IMR-90 (cell line): ENCODE measurements around the gene TBX4. TPM values are rescaled to one million over a fixed set of nuclear protein-coding genes. Genes with fewer than 3 reads are reported as not detected.

ENCODE experiments used
- ATAC-seq: fragments of 200-7000 bp; cut with Tn5 transposase; 2 replicates; pipeline ENCODE4 v1.9.1; 2020; ENCODE audit warnings: low read depth, mild to moderate bottlenecking, moderate library complexity
- BruUV-seq: library from RNA; stranded (reverse); fragments of 400-500 nt; replicated peaks from 2 replicates; lab custom pipeline; 2021; lab: Mats Ljungman, UMichigan
- CTCF ChIA-PET: fragments of 300-600 bp; formaldehyde crosslinking; extraction: SDS; loops from one replicate; lab custom pipeline; 2021; ENCODE audit warnings: antibody characterized with exemption; lab: Yijun Ruan, JAX
- POLR2A ChIA-PET: fragments of 300-600 bp; sonication (Branson Sonifier 250); formaldehyde crosslinking; loops from one replicate; lab custom pipeline; 2022; ENCODE audit warnings: antibody characterized with exemption; ENCODE audit not compliant: unreplicated experiment; lab: Charles Lee
- DNase-seq: peaks from one replicate; pipeline ENCODE4 v3.0.0; 2013
- H2AFZ ChIP-seq: replicated peaks from 2 replicates; pipeline ENCODE3; 2013; ENCODE audit warnings: low read length, mild to moderate bottlenecking; ENCODE audit not compliant: poor library complexity
- H2AK5ac ChIP-seq: 2 replicates; pipeline ENCODE4 v1.6.1; 2013; ENCODE audit warnings: low read depth, low read length, inconsistent platforms
- H2AK9ac ChIP-seq: replicated peaks from 2 replicates; pipeline ENCODE3; 2013; ENCODE audit warnings: mild to moderate bottlenecking, low read depth, low read length, moderate library complexity; ENCODE audit not compliant: poor library complexity
- H2BK120ac ChIP-seq: 2 replicates; pipeline ENCODE4 v1.6.1; 2013; ENCODE audit warnings: low read depth, low read length, inconsistent platforms
- H2BK15ac ChIP-seq: 3 replicates; pipeline ENCODE4 v1.6.1; 2013; ENCODE audit warnings: low read depth, low read length, inconsistent platforms
- H2BK20ac ChIP-seq: 2 replicates; pipeline ENCODE4 v1.6.1; 2013; ENCODE audit warnings: low read depth, mild to moderate bottlenecking, inconsistent platforms, low read length, moderate library complexity
- H2BK5ac ChIP-seq: 2 replicates; pipeline ENCODE4 v1.6.1; 2013; ENCODE audit warnings: mild to moderate bottlenecking, low read depth, low read length, inconsistent platforms; ENCODE audit not compliant: poor library complexity, severe bottlenecking
- H3K14ac ChIP-seq: replicated peaks from 2 replicates; pipeline ENCODE4 v1.6.1; 2013; ENCODE audit warnings: low read depth, low read length, inconsistent platforms
- H3K18ac ChIP-seq: 2 replicates; pipeline ENCODE4 v1.6.1; 2013; ENCODE audit warnings: low read depth, low read length, control low read depth
- H3K23ac ChIP-seq: 2 replicates; pipeline ENCODE4 v1.6.1; 2013; ENCODE audit warnings: low read depth, low read length, inconsistent platforms
- H3K27ac ChIP-seq: 2 replicates; pipeline ENCODE4 v1.5.1; 2013; ENCODE audit warnings: mild to moderate bottlenecking, control low read depth, low read length; ENCODE audit not compliant: insufficient read depth
- H3K27me3 ChIP-seq: 2 replicates; pipeline ENCODE4 v1.6.1; 2013; ENCODE audit warnings: low read length; ENCODE audit not compliant: control insufficient read depth, insufficient read depth
- H3K36me3 ChIP-seq: 2 replicates; pipeline ENCODE4 v1.6.1; 2013; ENCODE audit warnings: low read length, mixed read lengths; ENCODE audit not compliant: control insufficient read depth, insufficient read depth
- H3K4ac ChIP-seq: 2 replicates; pipeline ENCODE4 v1.6.1; 2013; ENCODE audit warnings: low read depth, low read length, inconsistent platforms
- H3K4me1 ChIP-seq: 2 replicates; pipeline ENCODE4 v1.6.1; 2013; ENCODE audit warnings: low read length, mixed read lengths; ENCODE audit not compliant: control insufficient read depth, insufficient read depth
- H3K4me2 ChIP-seq: 2 replicates; pipeline ENCODE4 v1.6.1; 2013; ENCODE audit warnings: low read depth, mild to moderate bottlenecking, control low read depth, low read length, moderate library complexity
- H3K4me3 ChIP-seq: 2 replicates; pipeline ENCODE4 v1.5.1; 2013; ENCODE audit warnings: low read depth, mild to moderate bottlenecking, control low read depth, low read length, moderate library complexity; ENCODE audit not compliant: insufficient read depth
- H3K56ac ChIP-seq: 2 replicates; pipeline ENCODE4 v1.6.1; 2013; ENCODE audit warnings: low read length, inconsistent platforms; ENCODE audit not compliant: insufficient read depth; ENCODE audit errors: extremely low read depth
- H3K79me1 ChIP-seq, 2 experiments: 2 replicates each; pipeline ENCODE4 v1.6.1; 2013; ENCODE audit warnings: low read length in 2 of 2, inconsistent platforms in 1 of 2, low read depth in 1 of 2
- H3K9ac ChIP-seq: 2 replicates; pipeline ENCODE4 v1.6.1; 2013; ENCODE audit warnings: low read depth, low read length, control low read depth
- H3K9me1 ChIP-seq: 2 replicates; pipeline ENCODE4 v1.6.1; 2013; ENCODE audit warnings: low read length, inconsistent platforms; ENCODE audit not compliant: insufficient read depth
- H3K9me3 ChIP-seq: 2 replicates; pipeline ENCODE4 v1.6.1; 2013; ENCODE audit warnings: low read length; ENCODE audit not compliant: control insufficient read depth, insufficient read depth
- H4K20me1 ChIP-seq: 2 replicates; pipeline ENCODE4 v1.6.1; 2013; ENCODE audit warnings: low read length, inconsistent platforms; ENCODE audit not compliant: insufficient read depth
- H4K5ac ChIP-seq: 2 replicates; pipeline ENCODE4 v1.6.1; 2013; ENCODE audit warnings: mild to moderate bottlenecking, low read depth, low read length, control low read depth
- H4K8ac ChIP-seq, 2 experiments: 2 replicates each; pipeline ENCODE4 v1.6.1; 2013; ENCODE audit warnings: low read depth in 2 of 2, low read length in 2 of 2, control low read depth in 1 of 2, inconsistent platforms in 1 of 2
- H4K91ac ChIP-seq: 2 replicates; pipeline ENCODE4 v1.6.1; 2013; ENCODE audit warnings: low read depth, low read length, inconsistent platforms; ENCODE audit not compliant: insufficient read depth
- CEBPB ChIP-seq: IDR thresholded peaks from 2 replicates; pipeline ENCODE4 v1.6.1; 2012; ENCODE audit warnings: low read depth, low read length, improper control_type of control experiment
- ELK1 ChIP-seq: fragments of 150-350 bp; IDR thresholded peaks from 2 replicates; pipeline ENCODE4 v1.6.1; 2016; ENCODE audit warnings: low read depth, mild to moderate bottlenecking, low read length, moderate library complexity, borderline replicate concordance
- MXI1 ChIP-seq: IDR thresholded peaks from 2 replicates; pipeline ENCODE4 v1.6.1; 2012; ENCODE audit warnings: low read depth, mild to moderate bottlenecking, low read length, moderate library complexity, borderline replicate concordance
- POLR2A ChIP-seq: IDR thresholded peaks from 2 replicates; pipeline ENCODE4 v1.6.1; 2012; ENCODE audit warnings: mild to moderate bottlenecking, low read depth, low read length
- RCOR1 ChIP-seq: IDR thresholded peaks from 2 replicates; pipeline ENCODE4 v1.6.1; 2012; ENCODE audit warnings: mild to moderate bottlenecking, low read length, improper control_type of control experiment; ENCODE audit not compliant: insufficient replicate concordance
- RFX5 ChIP-seq: IDR thresholded peaks from 2 replicates; pipeline ENCODE4 v1.8.0; 2012; ENCODE audit warnings: low read depth, mild to moderate bottlenecking, low read length, moderate library complexity
- SMC3 ChIP-seq: fragments of 150-350 bp; IDR thresholded peaks from 2 replicates; pipeline ENCODE4 v1.6.1; 2016; ENCODE audit warnings: low read depth, mild to moderate bottlenecking, antibody characterized with exemption, low read length, moderate library complexity
- USF2 ChIP-seq: fragments of 150-350 bp; IDR thresholded peaks from 2 replicates; pipeline ENCODE4 v1.6.1; 2017; ENCODE audit warnings: mild to moderate bottlenecking, antibody characterized with exemption, low read length, low read depth
- WGBS, 2 experiments: methylation state at CpG; one replicate each; pipeline versions ENCODE4 v1.1.5 to v1.1.7; 2013; ENCODE audit warnings: missing lambda C conversion rate in 2 of 2; ENCODE audit not compliant: insufficient read length in 1 of 2; ENCODE audit errors: extremely low coverage in 2 of 2; 5-methylcytosine and 5-hydroxymethylcytosine counted together
- dilution Hi-C: fragments of 300-500 bp; cut with HindIII; formaldehyde crosslinking; loops from one replicate; pipeline ENCODE4 v1.14.3; 2018; ENCODE audit warnings: low sequenced_read_pairs; ENCODE audit not compliant: unreplicated experiment
- in situ Hi-C: fragments of 300-500 bp; cut with MboI; formaldehyde crosslinking; loops from 3 replicates; pipeline ENCODE4 v1.14.3; 2019; ENCODE audit warnings: low sequenced_read_pairs, inconsistent platforms, mixed read lengths
- intact Hi-C: fragments of 100-400 bp; cut with micrococcal nuclease; formaldehyde crosslinking; loops from 2 replicates; pipeline ENCODE4 v1.10.0; 2022
- polyA plus RNA-seq, 3 experiments: library from polyadenylated mRNA; depleted of rRNA; stranded (reverse); fragments of >200 nt; gene quantifications; 2 replicates each; pipeline ENCODE4 v1.2.3, GENCODE V29; 2012; ENCODE audit warnings: low replicate concordance in 1 of 3
- total RNA-seq: library from RNA; depleted of rRNA; stranded (reverse); fragments of >200 nt; gene quantifications from 2 replicates; pipeline ENCODE4 v1.2.3, GENCODE V29; 2012

The TBX4 gene
- total and polyA plus RNA-seq, 2 of the 4 experiments (the other 2 are of a cell fraction): 0.05 TPM; not detected in 1

GRCh38 chr17:61480414-61480807 lies 28.2 kb downstream of the TBX4 start:
- WGBS, 2 experiments: no CpG with 5 or more reads among the region's 5 CpGs
- H3K4me1 ChIP-seq: peaks cover 8% of the 10 kb centered on the region
- peaks cover 2% of the 10 kb centered on the region; the same call in 1 of the 2 replicates for H3K27me3 ChIP-seq
- H2BK120ac ChIP-seq: no peak overlapping the region
- H4K8ac ChIP-seq: no peak overlapping the region
- no TSS peak for BruUV-seq
- in situ Hi-C loops: no loop called here
- no peaks in the 10 kb centered on the region for H3K9me3 ChIP-seq
- dilution Hi-C loops: no loop called here
- no peaks in the 10 kb centered on the region for H3K79me1 ChIP-seq
- no peak overlapping the region for H2BK15ac ChIP-seq
- no peak overlapping the region for H3K18ac ChIP-seq
- POLR2A ChIA-PET: no interaction called here
- H3K4me3 ChIP-seq: no peak overlapping the region
- no peak overlapping the region for H3K4ac ChIP-seq
- no peak overlapping the region for H2BK20ac ChIP-seq
- no peak overlapping the region for H3K23ac ChIP-seq
- no peak overlapping the region for H4K91ac ChIP-seq
- no peak overlapping the region for H3K9ac ChIP-seq
- H2AK5ac ChIP-seq: no peak overlapping the region
- H3K9me1 ChIP-seq: peaks cover 5% of the 10 kb centered on the region
- no peak overlapping the region for H4K5ac ChIP-seq
- CTCF ChIA-PET: no interaction called here
- no peak overlapping the region for H2AFZ ChIP-seq
- H3K36me3 ChIP-seq: no peaks in the 10 kb centered on the region
- no peak overlapping the region for H3K27ac ChIP-seq
- no peak overlapping the region for H2BK5ac ChIP-seq
- H3K56ac ChIP-seq: no peak overlapping the region
- DNase-seq: no peak
- H4K20me1 ChIP-seq: no peaks in the 10 kb centered on the region
- intact Hi-C loops: no loop called here
- no peak for TF ChIP-seq SMC3
- TF ChIP-seq ELK1: no peak
- no peak for TF ChIP-seq RCOR1
- no peak for TF ChIP-seq RFX5
- no peak for TF ChIP-seq MXI1
- TF ChIP-seq USF2: no peak
- TF ChIP-seq CEBPB: no peak
- no peak for TF ChIP-seq POLR2A
- no peak for ATAC-seq
- H2AK9ac ChIP-seq: no peak overlapping the region
- H3K4me2 ChIP-seq: no peak overlapping the region
- no peak overlapping the region for H3K14ac ChIP-seq
